Measurements from ENCODE around the gene HACE1.
"Not testable (repeated sequence)": the region's sequence is repeated elsewhere in the genome, so short reads cannot be mapped to it uniquely, and the experiment has no call there.

Gene HACE1

GRCh38 chr6:104820820-104821219, 38.9 kb downstream of the HACE1 start:
- not testable (repeated sequence) for DNase-seq

- no peak for DNase-seq
These were observed 43.6 kb downstream of the HACE1 start for GRCh38 chr6:104816125-104816524.

- DNase-seq, result no peak
These were observed 45.0 kb downstream of the HACE1 start for GRCh38 chr6:104814743-104815142.

- DNase-seq, result no peak
These were observed 46.2 kb downstream of the HACE1 start for GRCh38 chr6:104813552-104813951.

GRCh38 chr6:104809116-104809515, 50.6 kb downstream of the HACE1 start:
- DNase-seq, result no peak

- DNase-seq, result not testable (repeated sequence)
These were observed 54.4 kb downstream of the HACE1 start for GRCh38 chr6:104805335-104805734.

GRCh38 chr6:104799134-104799657, 60.5 kb downstream of the HACE1 start:
- no peak for DNase-seq

GRCh38 chr6:104796031-104796785, 63.5 kb downstream of the HACE1 start:
- no peak for DNase-seq

GRCh38 chr6:104795363-104795762, 64.4 kb downstream of the HACE1 start:
- no peak for DNase-seq

- DNase-seq, result no peak
These were observed 69.9 kb downstream of the HACE1 start for GRCh38 chr6:104789770-104790190.

GRCh38 chr6:104788400-104788799, 71.3 kb downstream of the HACE1 start:
- no peak for DNase-seq

- DNase-seq, result no peak
These were observed 72.4 kb downstream of the HACE1 start for GRCh38 chr6:104787305-104787704.

- DNase-seq, result no peak
These were observed 74.8 kb downstream of the HACE1 start for GRCh38 chr6:104784884-104785283.

GRCh38 chr6:104771258-104771832, 88.4 kb downstream of the HACE1 start:
- peak; percentile 28 for DNase-seq

GRCh38 chr6:104768906-104769305, 90.8 kb downstream of the HACE1 start:
- DNase-seq, result no peak

- no peak for DNase-seq
These were observed 93.1 kb downstream of the HACE1 start for GRCh38 chr6:104766595-104766994.

- DNase-seq, result no peak
These were observed 104.8 kb downstream of the HACE1 start for GRCh38 chr6:104754788-104755409.

- no peak for DNase-seq
These were observed 106.5 kb downstream of the HACE1 start for GRCh38 chr6:104753251-104753650.

GRCh38 chr6:104750449-104750848, 109.3 kb downstream of the HACE1 start:
- DNase-seq, result no peak

GRCh38 chr6:104739124-104739523, 120.6 kb downstream of the HACE1 start:
- not testable (repeated sequence) for DNase-seq

- not testable (repeated sequence) for DNase-seq
These were observed 122.2 kb downstream of the HACE1 start for GRCh38 chr6:104737567-104737966.

GRCh38 chr6:104736545-104736944, 123.2 kb downstream of the HACE1 start:
- no peak for DNase-seq

- no peak for DNase-seq
These were observed 129.3 kb downstream of the HACE1 start for GRCh38 chr6:104730450-104730849.

GRCh38 chr6:104729433-104729832, 130.3 kb downstream of the HACE1 start:
- no peak for DNase-seq

Data from NCI-H1092 treated with DMSO at 0.1 percent for 48 hours (cell line).